ENCODE measurements around the gene MYBPHL.

The MYBPHL gene

DNA sequence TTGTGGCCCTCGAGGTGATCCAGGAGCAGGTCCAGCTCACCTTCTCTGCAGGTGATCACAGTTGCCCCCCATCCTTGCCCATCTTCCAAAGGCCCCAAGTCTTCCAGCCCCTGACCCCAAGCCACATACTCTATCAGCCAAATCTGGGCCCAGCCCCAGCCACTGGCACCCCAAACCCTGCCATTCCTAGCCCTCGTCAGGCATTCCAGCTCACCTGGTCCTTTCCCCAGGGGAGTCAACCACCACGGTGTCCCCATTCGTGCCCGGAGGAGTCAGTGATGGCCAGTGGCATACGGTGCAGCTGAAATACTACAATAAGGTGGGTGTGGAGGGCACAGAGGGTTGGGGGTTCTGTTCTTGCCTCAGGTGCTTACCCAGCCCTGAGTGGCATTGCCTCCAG lies 45.2 kb downstream of the MYBPHL start:
- H3K27ac ChIP-seq (ENCODE audit: extremely low read depth, low read depth, low read length) = no peak overlapping the region
- no peaks in the 10 kb centered on the region for H3K4me1 ChIP-seq (ENCODE audit: control insufficient read depth, insufficient read depth, low read length)
- ChIA-PET POLR2A (no interaction called here), CTCF (interaction anchor here (0.7 to 1.1 kb wide), 2 partner anchors 96 to 138 kb away, joined by 3 to 4 read pairs; no protein-coding TSS in a partner anchor)
- no peak overlapping the region for H3K4me3 ChIP-seq (ENCODE audit: low read depth, low read length)
- no peak for TF ChIP-seq TCF7L2 (IDR thresholded peaks at IDR 0.05; ENCODE audit: borderline replicate concordance, low read depth, low read length)
- no peak for TF ChIP-seq ZNF366 (tag by site-specific recombination; conservative IDR thresholded peaks at IDR 0.05)
- TF ChIP-seq ZNF302 (tag by site-specific recombination; IDR thresholded peaks at IDR 0.05; ENCODE audit: low read depth) = no peak
- no peak for TF ChIP-seq ZNF148 (tag by site-specific recombination; IDR thresholded peaks at IDR 0.05; ENCODE audit: borderline replicate concordance)
- TF ChIP-seq, protein P1, sequence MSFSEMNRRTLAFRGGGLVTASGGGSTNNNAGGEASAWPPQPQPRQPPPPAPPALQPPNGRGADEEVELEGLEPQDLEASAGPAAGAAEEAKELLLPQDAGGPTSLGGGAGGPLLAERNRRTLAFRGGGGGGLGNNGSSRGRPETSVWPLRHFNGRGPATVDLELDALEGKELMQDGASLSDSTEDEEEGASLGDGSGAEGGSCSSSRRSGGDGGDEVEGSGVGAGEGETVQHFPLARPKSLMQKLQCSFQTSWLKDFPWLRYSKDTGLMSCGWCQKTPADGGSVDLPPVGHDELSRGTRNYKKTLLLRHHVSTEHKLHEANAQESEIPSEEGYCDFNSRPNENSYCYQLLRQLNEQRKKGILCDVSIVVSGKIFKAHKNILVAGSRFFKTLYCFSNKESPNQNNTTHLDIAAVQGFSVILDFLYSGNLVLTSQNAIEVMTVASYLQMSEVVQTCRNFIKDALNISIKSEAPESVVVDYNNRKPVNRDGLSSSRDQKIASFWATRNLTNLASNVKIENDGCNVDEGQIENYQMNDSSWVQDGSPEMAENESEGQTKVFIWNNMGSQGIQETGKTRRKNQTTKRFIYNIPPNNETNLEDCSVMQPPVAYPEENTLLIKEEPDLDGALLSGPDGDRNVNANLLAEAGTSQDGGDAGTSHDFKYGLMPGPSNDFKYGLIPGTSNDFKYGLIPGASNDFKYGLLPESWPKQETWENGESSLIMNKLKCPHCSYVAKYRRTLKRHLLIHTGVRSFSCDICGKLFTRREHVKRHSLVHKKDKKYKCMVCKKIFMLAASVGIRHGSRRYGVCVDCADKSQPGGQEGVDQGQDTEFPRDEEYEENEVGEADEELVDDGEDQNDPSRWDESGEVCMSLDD (tag by site-specific recombination; IDR thresholded peaks at IDR 0.05) = no peak
- TF ChIP-seq ZNF292 (tag by site-specific recombination; IDR thresholded peaks at IDR 0.05; ENCODE audit: borderline replicate concordance, low read depth) = no peak
- TF ChIP-seq ZNF747 (tag by site-specific recombination; IDR thresholded peaks at IDR 0.05) = no peak
- TF ChIP-seq, protein P2, sequence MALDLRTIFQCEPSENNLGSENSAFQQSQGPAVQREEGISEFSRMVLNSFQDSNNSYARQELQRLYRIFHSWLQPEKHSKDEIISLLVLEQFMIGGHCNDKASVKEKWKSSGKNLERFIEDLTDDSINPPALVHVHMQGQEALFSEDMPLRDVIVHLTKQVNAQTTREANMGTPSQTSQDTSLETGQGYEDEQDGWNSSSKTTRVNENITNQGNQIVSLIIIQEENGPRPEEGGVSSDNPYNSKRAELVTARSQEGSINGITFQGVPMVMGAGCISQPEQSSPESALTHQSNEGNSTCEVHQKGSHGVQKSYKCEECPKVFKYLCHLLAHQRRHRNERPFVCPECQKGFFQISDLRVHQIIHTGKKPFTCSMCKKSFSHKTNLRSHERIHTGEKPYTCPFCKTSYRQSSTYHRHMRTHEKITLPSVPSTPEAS (tag by site-specific recombination; IDR thresholded peaks at IDR 0.05) = no peak
- TF ChIP-seq ZNF529 (tag by site-specific recombination; IDR thresholded peaks at IDR 0.05; ENCODE audit: insufficient replicate concordance) = no peak
- TF ChIP-seq ZNF76 (tag by site-specific recombination; IDR thresholded peaks at IDR 0.05; ENCODE audit: borderline replicate concordance, low read depth) = no peak
- TF ChIP-seq, protein P3, sequence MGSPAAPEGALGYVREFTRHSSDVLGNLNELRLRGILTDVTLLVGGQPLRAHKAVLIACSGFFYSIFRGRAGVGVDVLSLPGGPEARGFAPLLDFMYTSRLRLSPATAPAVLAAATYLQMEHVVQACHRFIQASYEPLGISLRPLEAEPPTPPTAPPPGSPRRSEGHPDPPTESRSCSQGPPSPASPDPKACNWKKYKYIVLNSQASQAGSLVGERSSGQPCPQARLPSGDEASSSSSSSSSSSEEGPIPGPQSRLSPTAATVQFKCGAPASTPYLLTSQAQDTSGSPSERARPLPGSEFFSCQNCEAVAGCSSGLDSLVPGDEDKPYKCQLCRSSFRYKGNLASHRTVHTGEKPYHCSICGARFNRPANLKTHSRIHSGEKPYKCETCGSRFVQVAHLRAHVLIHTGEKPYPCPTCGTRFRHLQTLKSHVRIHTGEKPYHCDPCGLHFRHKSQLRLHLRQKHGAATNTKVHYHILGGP (tag by site-specific recombination; IDR thresholded peaks at IDR 0.05) = no peak
- TF ChIP-seq ZNF664 (tag by site-specific recombination; IDR thresholded peaks at IDR 0.05) = no peak
- no peak for TF ChIP-seq ZNF223 (tag by site-specific recombination; IDR thresholded peaks at IDR 0.05)
- TF ChIP-seq, protein P4, sequence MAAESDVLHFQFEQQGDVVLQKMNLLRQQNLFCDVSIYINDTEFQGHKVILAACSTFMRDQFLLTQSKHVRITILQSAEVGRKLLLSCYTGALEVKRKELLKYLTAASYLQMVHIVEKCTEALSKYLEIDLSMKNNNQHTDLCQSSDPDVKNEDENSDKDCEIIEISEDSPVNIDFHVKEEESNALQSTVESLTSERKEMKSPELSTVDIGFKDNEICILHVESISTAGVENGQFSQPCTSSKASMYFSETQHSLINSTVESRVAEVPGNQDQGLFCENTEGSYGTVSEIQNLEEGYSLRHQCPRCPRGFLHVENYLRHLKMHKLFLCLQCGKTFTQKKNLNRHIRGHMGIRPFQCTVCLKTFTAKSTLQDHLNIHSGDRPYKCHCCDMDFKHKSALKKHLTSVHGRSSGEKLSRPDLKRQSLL (tag by site-specific recombination; IDR thresholded peaks at IDR 0.05) = no peak
- no peak for TF ChIP-seq ZNF354C (tag by site-specific recombination; IDR thresholded peaks at IDR 0.05; ENCODE audit: borderline replicate concordance, low read depth)
- TF ChIP-seq ZNF510 (tag by site-specific recombination; IDR thresholded peaks at IDR 0.05; ENCODE audit: insufficient replicate concordance) = no peak
- no peak for TF ChIP-seq GLI4 (tag by site-specific recombination; IDR thresholded peaks at IDR 0.05)
- TF ChIP-seq ZNF114 (tag by site-specific recombination; IDR thresholded peaks at IDR 0.05) = no peak
- TF ChIP-seq TRIM28 (IDR thresholded peaks at IDR 0.05; ENCODE audit: borderline replicate concordance, low read length) = no peak
- H3K36me3 ChIP-seq (ENCODE audit: control insufficient read depth in 2 of 2, insufficient read depth in 1 of 2, low read length in 2 of 2) = peaks cover 0 to 77% of the 10 kb centered on the region in 2 experiments; a peak in 1 of 3 replicates
- H3K9me3 ChIP-seq (ENCODE audit: control insufficient read depth, insufficient read depth, low read depth, low read length) = no peaks in the 10 kb centered on the region

Data from HEK293 (cell line).